Mesodermal cell (in vitro differentiated cells): Measurements from ENCODE around the gene FBXO27.

Experiments
- H3K27ac ChIP-seq: 2 replicates; pipeline ENCODE4 v1.7.0; 2013; ENCODE audit warnings: mild to moderate bottlenecking, low read depth, low read length, moderate library complexity; ENCODE audit not compliant: severe bottlenecking
- H3K36me3 ChIP-seq: 2 replicates; pipeline ENCODE4 v1.7.1; 2013; ENCODE audit warnings: mild to moderate bottlenecking, low read length, moderate library complexity; ENCODE audit not compliant: control insufficient read depth, insufficient read depth
- H3K4me1 ChIP-seq: one replicate; pipeline ENCODE4 v1.7.1; 2013; ENCODE audit warnings: mild to moderate bottlenecking, low read length; ENCODE audit not compliant: insufficient read depth, control insufficient read depth, poor library complexity, severe bottlenecking
- H3K4me3 ChIP-seq: 2 replicates; pipeline ENCODE4 v1.7.0; 2013; ENCODE audit warnings: low read length, control low read depth, mild to moderate bottlenecking; ENCODE audit not compliant: insufficient read depth, poor library complexity, severe bottlenecking; ENCODE audit errors: extremely low read depth
- H3K9me3 ChIP-seq: 2 replicates; pipeline ENCODE4 v1.7.1; 2013; ENCODE audit warnings: mild to moderate bottlenecking, low read length, moderate library complexity; ENCODE audit not compliant: control insufficient read depth
- WGBS, 2 experiments: methylation state at CpG; one replicate each; pipeline ENCODE4 v1.1.5; 2013; ENCODE audit warnings: missing lambda C conversion rate in 2 of 2; ENCODE audit not compliant: insufficient coverage in 2 of 2; 5-methylcytosine and 5-hydroxymethylcytosine counted together

The FBXO27 gene

DNA sequence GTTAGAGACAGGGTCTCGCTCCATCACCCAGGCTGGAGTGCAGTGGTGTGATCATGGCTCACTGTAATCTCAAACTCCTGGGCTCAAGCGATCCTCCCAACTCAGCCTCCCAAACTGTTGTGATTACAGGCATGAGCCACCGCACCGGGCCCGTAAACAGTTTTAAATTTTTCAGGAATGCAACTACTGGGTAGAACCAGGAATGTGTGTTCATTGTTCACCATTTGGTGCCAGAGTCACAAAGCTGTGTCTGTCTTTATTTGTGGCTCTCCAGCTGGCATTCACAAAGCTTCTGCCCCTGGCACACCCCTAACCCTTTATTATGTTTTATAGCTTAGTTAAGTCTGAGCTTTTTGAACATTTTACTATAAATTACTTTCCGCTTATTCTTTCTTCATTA, 32.1 kb upstream of the FBXO27 start:
- H3K36me3 ChIP-seq, result no peaks in the 10 kb centered on the region
- H3K27ac ChIP-seq, result no peak overlapping the region
- H3K4me1 ChIP-seq, result no peaks in the 10 kb centered on the region
- no peak overlapping the region for H3K4me3 ChIP-seq
- H3K9me3 ChIP-seq, result no peaks in the 10 kb centered on the region
- WGBS, 2 experiments, result 85 to 91% methylated on average over 5 of the region's 6 CpGs

GRCh38 chr19:39060171-39060570, 27.8 kb upstream of the FBXO27 start:
- Histone ChIP-seq H3K9me3 (no peaks in the 10 kb centered on the region), H3K27ac (no peak overlapping the region), H3K36me3 (no peaks in the 10 kb centered on the region), H3K4me1 (no peaks in the 10 kb centered on the region), H3K4me3 (no peak overlapping the region)
- 79 to 95% methylated on average over 3 of the region's 4 CpGs for WGBS, 2 experiments

- Histone ChIP-seq H3K9me3 (peaks cover 6% of the 10 kb centered on the region), H3K4me1 (no peaks in the 10 kb centered on the region), H3K36me3 (no peaks in the 10 kb centered on the region), H3K27ac (no peak overlapping the region), H3K4me3 (no peak overlapping the region)
These were observed 27.0 kb upstream of the FBXO27 start for GRCh38 chr19:39059302-39059701.

DNA sequence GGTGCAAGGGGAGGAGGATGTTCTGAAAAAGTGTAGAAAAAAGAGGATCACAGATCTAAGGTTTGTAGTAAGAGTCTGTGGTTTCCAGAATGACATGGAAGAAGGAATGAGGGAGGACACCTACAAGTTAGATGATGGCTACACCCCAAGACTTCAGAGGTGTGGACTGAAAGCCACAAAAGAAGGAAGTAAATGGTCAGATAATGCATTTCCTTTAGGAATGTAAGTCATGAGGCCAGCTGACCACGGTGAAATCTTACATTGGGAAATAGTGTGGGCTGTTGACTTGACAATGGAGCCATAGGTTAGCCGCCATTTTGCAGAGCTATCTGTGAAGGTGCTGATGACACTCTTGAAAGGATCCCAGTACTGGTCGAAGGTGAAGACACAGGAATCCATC, 25.3 kb upstream of the FBXO27 start:
- no peak overlapping the region for H3K4me3 ChIP-seq
- H3K27ac ChIP-seq, result no peak overlapping the region
- H3K4me1 ChIP-seq, result no peaks in the 10 kb centered on the region
- 81 to 86% methylated on average over 3 of the region's 3 CpGs for WGBS, 2 experiments
- H3K36me3 ChIP-seq, result no peaks in the 10 kb centered on the region
- peaks cover 6% of the 10 kb centered on the region for H3K9me3 ChIP-seq

DNA sequence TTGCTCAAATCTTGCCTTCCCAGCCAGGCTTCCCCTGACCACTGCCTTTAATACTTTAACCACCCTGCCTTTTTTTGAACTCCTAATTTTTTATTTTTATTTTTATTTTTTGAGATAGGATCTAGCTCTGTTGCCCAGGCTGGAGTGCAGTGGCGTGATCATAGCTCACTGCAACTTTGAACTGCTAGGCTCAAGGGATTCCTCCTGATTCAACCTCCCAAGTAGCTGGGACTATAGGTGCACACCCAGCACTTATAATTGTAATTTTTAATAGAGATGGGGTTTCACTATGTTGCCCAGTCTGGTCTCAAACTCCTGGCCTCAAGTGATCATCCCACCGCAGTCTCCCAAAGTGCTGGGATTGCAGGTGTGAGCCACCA, 21.7 kb upstream of the FBXO27 start:
- 81 to 100% methylated on average over 1 to 2 of the region's 2 CpGs for WGBS, 2 experiments
- H3K27ac ChIP-seq, result no peak overlapping the region
- H3K9me3 ChIP-seq, result peaks cover 6% of the 10 kb centered on the region
- H3K4me1 ChIP-seq, result no peaks in the 10 kb centered on the region
- H3K36me3 ChIP-seq, result no peaks in the 10 kb centered on the region
- H3K4me3 ChIP-seq, result no peak overlapping the region

GRCh38 chr19:39053276-39054090, 21.1 kb upstream of the FBXO27 start:
- Histone ChIP-seq H3K27ac (no peak overlapping the region), H3K4me3 (no peak overlapping the region), H3K9me3 (peaks cover 6% of the 10 kb centered on the region), H3K4me1 (no peaks in the 10 kb centered on the region), H3K36me3 (no peaks in the 10 kb centered on the region)
- 81 to 86% methylated on average over 14 to 16 of the region's 18 CpGs for WGBS, 2 experiments

DNA sequence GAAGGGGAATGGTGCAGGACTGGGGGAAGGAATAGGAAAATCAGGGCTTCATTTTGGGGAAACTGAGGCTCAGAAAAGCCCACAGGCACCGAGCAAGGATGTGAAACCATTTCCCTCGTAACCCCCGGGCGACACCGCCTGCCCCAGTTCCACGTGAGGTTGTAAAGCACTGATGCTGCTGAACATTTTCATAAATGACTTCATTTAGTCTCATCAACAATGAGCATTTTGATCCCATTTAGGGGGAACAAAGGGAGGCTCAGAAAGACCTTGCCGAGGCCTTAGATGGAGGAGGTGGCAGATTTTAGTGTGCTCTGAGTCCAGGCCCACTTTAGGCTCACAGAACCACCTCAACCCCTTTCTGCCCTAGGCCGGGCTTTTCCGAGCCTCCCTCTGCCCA, 20.5 kb upstream of the FBXO27 start:
- whole genome bisulfite sequencing, 2 experiments, result 90 to 92% methylated on average over 5 of the region's 9 CpGs
- no peak overlapping the region for H3K4me3 ChIP-seq
- no peaks in the 10 kb centered on the region for H3K36me3 ChIP-seq
- H3K9me3 ChIP-seq, result peaks cover 6% of the 10 kb centered on the region
- no peak overlapping the region for H3K27ac ChIP-seq
- H3K4me1 ChIP-seq, result no peaks in the 10 kb centered on the region

DNA sequence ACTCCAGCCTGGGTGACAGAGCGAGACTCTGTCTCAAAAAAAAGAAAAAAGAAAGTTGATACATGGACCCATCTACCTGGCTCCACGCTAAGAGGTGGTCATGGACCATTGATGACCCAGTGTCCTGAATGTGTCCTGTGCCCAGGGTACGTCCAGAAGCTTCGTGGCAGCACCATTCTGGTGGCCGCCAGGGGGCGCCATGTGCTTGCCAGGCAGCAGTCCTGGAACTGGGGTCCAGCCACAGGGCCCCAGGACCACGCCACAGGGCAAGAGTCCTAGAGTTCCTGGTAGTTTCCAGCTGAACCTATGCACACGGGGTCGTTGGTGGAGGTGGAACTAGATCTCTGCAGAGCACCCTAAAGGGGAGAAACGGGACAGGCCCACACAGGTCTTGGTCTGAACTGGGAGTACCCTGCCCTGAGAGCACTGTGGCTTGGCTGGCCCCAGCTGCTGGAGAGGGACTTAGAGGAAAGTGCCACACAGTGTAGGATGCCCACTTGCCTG, 19.9 kb upstream of the FBXO27 start:
- Histone ChIP-seq H3K4me1 (no peaks in the 10 kb centered on the region), H3K9me3 (peaks cover 6% of the 10 kb centered on the region), H3K27ac (no peak overlapping the region), H3K4me3 (no peak overlapping the region), H3K36me3 (no peaks in the 10 kb centered on the region)
- WGBS, 2 experiments, result 24% methylated on average over 10 of the region's 10 CpGs

GRCh38 chr19:39047073-39047472, 14.7 kb upstream of the FBXO27 start:
- Histone ChIP-seq H3K4me1 (no peaks in the 10 kb centered on the region), H3K27ac (no peak overlapping the region), H3K9me3 (peaks cover 8% of the 10 kb centered on the region), H3K4me3 (no peak overlapping the region), H3K36me3 (no peaks in the 10 kb centered on the region)
- WGBS, 2 experiments, result 75 to 86% methylated on average over 1 to 2 of the region's 2 CpGs

DNA sequence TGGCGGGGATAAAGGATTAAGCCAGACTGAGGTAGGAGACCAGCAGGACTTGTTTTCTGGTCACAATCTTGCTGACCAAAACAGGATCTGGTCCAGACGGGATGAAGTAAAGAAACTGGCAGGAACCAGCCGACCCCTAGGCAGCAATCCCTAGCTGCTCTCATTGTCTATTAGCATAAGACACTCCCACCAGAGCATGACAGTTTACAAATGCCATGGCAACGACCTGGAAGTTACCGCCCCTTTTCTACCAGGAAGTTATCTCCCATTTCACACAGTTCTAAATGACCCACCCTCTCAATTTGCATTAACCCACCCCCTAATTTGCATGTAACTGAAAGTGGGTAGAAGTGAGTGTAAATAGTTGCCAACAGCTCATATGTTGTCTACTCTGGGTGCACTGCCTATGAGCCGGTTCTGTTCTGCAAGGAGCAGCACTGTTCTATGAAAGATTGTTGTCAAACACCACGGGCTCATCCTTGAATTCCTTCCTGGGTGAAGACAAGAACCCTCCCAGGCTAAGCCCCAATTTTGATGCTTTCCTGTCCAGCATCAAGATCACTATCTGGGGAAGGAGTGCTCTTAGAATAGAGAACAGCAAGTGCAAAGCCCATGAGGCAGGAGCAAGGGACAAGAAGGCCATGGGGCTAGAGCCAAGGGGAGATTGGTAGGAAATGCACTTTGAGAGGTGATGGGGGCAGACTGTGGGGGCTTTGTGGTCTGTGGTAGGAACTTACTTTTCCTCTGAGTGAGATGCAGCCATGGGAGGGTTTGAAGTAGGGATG, 13.9 kb upstream of the FBXO27 start:
- Histone ChIP-seq H3K4me3 (no peak overlapping the region), H3K4me1 (no peaks in the 10 kb centered on the region), H3K27ac (no peak overlapping the region), H3K36me3 (no peaks in the 10 kb centered on the region), H3K9me3 (peaks cover 8% of the 10 kb centered on the region)
- 46 to 62% methylated on average over 4 to 7 of the region's 7 CpGs for WGBS, 2 experiments

DNA sequence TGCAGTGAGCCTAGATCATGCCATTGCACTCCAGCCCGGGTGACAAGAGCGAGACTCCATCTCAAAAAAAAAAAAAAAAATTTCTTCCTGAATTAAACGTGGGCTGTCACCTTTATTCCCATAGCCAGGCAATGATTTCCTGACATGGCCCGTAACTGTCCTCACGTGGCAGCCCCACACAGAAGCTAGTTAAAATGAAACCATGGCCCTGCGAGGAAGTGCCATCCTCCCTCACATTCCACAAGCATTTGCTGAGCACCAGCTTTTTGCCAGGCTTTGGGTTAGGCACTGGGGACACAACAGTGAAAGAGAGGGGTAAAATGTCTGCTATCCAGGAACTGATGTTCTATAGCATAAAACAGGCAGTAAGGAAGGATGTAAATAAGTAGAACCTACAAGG, 13.2 kb upstream of the FBXO27 start:
- 85 to 90% methylated on average over 3 of the region's 6 CpGs for WGBS, 2 experiments
- no peaks in the 10 kb centered on the region for H3K4me1 ChIP-seq
- no peak overlapping the region for H3K27ac ChIP-seq
- peaks cover 8% of the 10 kb centered on the region for H3K9me3 ChIP-seq
- H3K36me3 ChIP-seq, result no peaks in the 10 kb centered on the region
- no peak overlapping the region for H3K4me3 ChIP-seq
